ENCODE data around the gene EZH2.

The EZH2 gene

GRCh38 chr7:148761499-148762278, 122.4 kb downstream of the EZH2 start:
- no peak for DNase-seq
